ENCODE results near the gene CMSS1.

GRCh38 chr3:99953596-99953995, 135.9 kb downstream of the CMSS1 start:
- TF ChIP-seq SP1 (IDR thresholded peaks at IDR 0.05; ENCODE audit: low read depth), result no peak
- TF ChIP-seq, protein P1, sequence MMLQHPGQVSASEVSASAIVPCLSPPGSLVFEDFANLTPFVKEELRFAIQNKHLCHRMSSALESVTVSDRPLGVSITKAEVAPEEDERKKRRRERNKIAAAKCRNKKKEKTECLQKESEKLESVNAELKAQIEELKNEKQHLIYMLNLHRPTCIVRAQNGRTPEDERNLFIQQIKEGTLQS (IDR thresholded peaks at IDR 0.05), result no peak
- TF ChIP-seq POLR2A (IDR thresholded peaks at IDR 0.05; ENCODE audit: borderline replicate concordance, extremely low read depth, insufficient read depth, insufficient read length), result no peak
